Neural cell (in vitro differentiated cells): Measurements from ENCODE around the gene RHOT2.

Experiments
- CTCF ChIP-seq: fragments of 450-650 bp; IDR thresholded peaks from 2 replicates; pipeline ENCODE4 v1.5.1; 2014; ENCODE audit warnings: antibody characterized with exemption, mild to moderate bottlenecking, moderate library complexity; ENCODE audit not compliant: poor library complexity, severe bottlenecking
- EP300 ChIP-seq: fragments of 450-650 bp; conservative IDR thresholded peaks from 2 replicates; pipeline ENCODE4 v1.6.1; 2014; ENCODE audit warnings: antibody characterized with exemption, mild to moderate bottlenecking, moderate library complexity; ENCODE audit not compliant: poor library complexity, severe bottlenecking
- EZH2 ChIP-seq: fragments of 200-600, 300-800 bp; shearing (Covaris generic), sonication (generic); IDR thresholded peaks from 2 replicates; pipeline ENCODE4 v1.6.1; 2014; ENCODE audit warnings: antibody characterized with exemption, low read length, borderline replicate concordance, mild to moderate bottlenecking; ENCODE audit not compliant: insufficient read depth, poor library complexity, severe bottlenecking
- MXI1 ChIP-seq: fragments of 450-650 bp; conservative IDR thresholded peaks from 2 replicates; pipeline ENCODE4 v1.6.1; 2014; ENCODE audit warnings: antibody characterized with exemption, mild to moderate bottlenecking; ENCODE audit not compliant: poor library complexity, severe bottlenecking
- POLR2AphosphoS5 ChIP-seq: IDR thresholded peaks from 2 replicates; pipeline ENCODE4 v1.6.1; 2012
- RAD21 ChIP-seq: fragments of 450-650 bp; conservative IDR thresholded peaks from 2 replicates; pipeline ENCODE4 v1.6.1; 2014; ENCODE audit warnings: antibody characterized with exemption, mild to moderate bottlenecking, moderate library complexity
- REST ChIP-seq: IDR thresholded peaks from 2 replicates; pipeline ENCODE4 v1.6.1; 2012; ENCODE audit warnings: borderline replicate concordance
- SMC3 ChIP-seq: fragments of 450-650 bp; conservative IDR thresholded peaks from 2 replicates; pipeline ENCODE4 v1.6.1; 2014; ENCODE audit warnings: antibody characterized with exemption, mild to moderate bottlenecking, moderate library complexity; ENCODE audit not compliant: poor library complexity
- TAF1 ChIP-seq: IDR thresholded peaks from 2 replicates; pipeline ENCODE4 v1.6.1; 2012; ENCODE audit warnings: low read depth

GRCh38 chr16:651844-652243 lies 16.1 kb upstream of the RHOT2 start:
- TF ChIP-seq CTCF (no peak), POLR2AphosphoS5 (no peak), TAF1 (no peak), MXI1 (no peak), EZH2 (no peak), EP300 (no peak), REST (no peak), RAD21 (no peak), SMC3 (no peak)
